ENCODE measurements around the gene KLF15.

KLF15 gene

DNA sequence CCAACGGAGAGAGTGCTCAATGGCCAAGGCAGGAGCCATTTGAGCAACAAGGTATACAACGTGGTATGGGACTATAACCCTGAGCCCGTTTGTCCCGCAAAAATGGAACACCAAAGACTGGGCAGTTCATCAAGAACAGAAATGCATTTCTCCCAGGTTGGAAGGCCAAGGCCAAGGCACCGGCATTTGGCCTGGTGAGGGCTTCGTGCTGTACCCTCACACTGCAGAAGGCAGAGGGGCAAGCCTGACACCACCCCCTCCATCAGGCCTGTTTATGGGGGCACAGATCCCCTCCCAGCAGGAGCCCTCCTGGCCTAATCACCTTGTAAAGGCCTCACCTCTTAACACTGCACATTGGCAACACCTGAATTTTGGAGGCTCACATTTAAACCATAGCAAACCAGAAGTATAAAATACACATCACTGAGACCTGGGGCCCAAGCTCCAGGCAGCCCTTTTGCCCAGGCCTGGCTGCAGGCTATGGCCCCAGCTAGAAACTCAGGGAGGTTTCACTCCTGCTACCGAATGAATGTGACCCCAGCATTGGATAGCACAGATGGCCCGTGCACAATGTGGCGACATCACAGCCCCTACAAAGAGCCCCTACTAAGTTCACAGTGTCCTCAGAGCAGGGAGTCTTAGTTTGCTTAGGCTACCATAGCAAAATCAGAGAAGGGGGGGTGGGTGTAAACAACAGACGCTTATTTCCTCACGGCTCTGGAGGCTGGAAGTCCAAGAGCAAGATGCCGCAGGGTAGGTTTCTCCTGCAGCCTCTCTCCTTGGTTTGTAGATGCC lies 47.1 kb downstream of the KLF15 start:
- TF ChIP-seq GATA1 (IDR thresholded peaks at IDR 0.05; ENCODE audit: low read depth, low read length) (no peak), POLR2A (IDR thresholded peaks at IDR 0.05; ENCODE audit: low read length) (no peak)
- DNase-seq, result no peak

DNA sequence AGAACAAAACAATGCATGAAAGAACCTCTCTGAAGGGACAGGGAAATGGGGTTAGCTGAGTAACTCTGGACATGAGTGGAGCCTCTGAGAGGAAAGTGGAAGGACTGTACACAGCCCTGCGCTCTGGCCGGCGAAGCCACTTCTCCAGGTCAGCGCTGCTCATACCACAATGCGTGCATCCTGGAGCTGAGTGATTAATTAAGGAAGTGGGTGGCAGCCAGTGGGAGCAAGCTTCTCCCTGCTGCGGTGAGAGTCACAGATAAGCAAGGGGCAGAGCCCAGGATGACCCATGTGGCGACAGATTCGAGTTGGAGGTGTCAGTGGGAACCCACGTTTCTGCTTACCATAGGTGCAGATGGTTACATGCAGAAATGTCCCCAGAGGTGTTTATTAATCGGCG lies 48.0 kb downstream of the KLF15 start:
- TF ChIP-seq POLR2A (IDR thresholded peaks at IDR 0.05; ENCODE audit: low read length) (no peak), GATA1 (IDR thresholded peaks at IDR 0.05; ENCODE audit: low read depth, low read length) (no peak)

GRCh38 chr3:126308394-126309125 lies 48.6 kb downstream of the KLF15 start:
- TF ChIP-seq GATA1 (IDR thresholded peaks at IDR 0.05; ENCODE audit: low read depth, low read length), result no peak
- TF ChIP-seq POLR2A (IDR thresholded peaks at IDR 0.05; ENCODE audit: low read length), result no peak
- DNase-seq, result no peak

More for the DNA sequence above, 48.0 kb downstream of the KLF15 start:
- no peak for DNase-seq

- DNase-seq, result no peak
- TF ChIP-seq POLR2A (IDR thresholded peaks at IDR 0.05; ENCODE audit: low read length) (no peak), GATA1 (IDR thresholded peaks at IDR 0.05; ENCODE audit: low read depth, low read length) (no peak)
These were observed 49.4 kb downstream of the KLF15 start for GRCh38 chr3:126307591-126308393.

- no peak for DNase-seq
These were observed 50.2 kb downstream of the KLF15 start for GRCh38 chr3:126306888-126307482.

GRCh38 chr3:126306397-126306796 lies 50.8 kb downstream of the KLF15 start:
- no peak for DNase-seq
- TF ChIP-seq POLR2A (IDR thresholded peaks at IDR 0.05; ENCODE audit: low read length), result no peak

More at GRCh38 chr3:126306888-126307482, 50.2 kb downstream of the KLF15 start:
- no peak for TF ChIP-seq POLR2A (IDR thresholded peaks at IDR 0.05; ENCODE audit: low read length)
- TF ChIP-seq GATA1 (IDR thresholded peaks at IDR 0.05; ENCODE audit: low read depth, low read length), result no peak

DNA sequence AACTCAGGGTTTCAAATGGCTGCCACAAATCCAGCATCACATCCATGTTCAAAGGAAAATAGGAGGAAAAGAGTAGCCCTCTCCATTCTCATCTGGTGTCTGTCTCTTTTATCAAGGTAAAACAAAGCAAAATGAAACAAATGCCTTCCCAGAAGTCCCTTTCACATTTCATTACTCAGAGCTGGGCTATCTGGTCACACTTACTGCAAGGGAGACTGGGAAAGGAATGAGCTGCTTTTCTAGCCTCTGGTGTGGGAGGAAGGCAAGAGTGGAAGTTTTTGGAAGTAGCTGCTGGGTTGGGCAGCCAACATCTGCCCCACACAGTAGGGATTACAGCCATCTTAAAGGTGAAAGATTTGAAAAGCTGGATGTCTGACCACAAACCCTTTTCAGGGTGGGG lies 51.8 kb downstream of the KLF15 start:
- TF ChIP-seq POLR2A (IDR thresholded peaks at IDR 0.05; ENCODE audit: low read length) (no peak), GATA1 (IDR thresholded peaks at IDR 0.05; ENCODE audit: low read depth, low read length) (no peak)
- no peak for DNase-seq

GRCh38 chr3:126304704-126305103 lies 52.5 kb downstream of the KLF15 start:
- no peak for TF ChIP-seq POLR2A (IDR thresholded peaks at IDR 0.05; ENCODE audit: low read length)
- no peak for TF ChIP-seq GATA1 (IDR thresholded peaks at IDR 0.05; ENCODE audit: low read depth, low read length)
- no peak for DNase-seq

- TF ChIP-seq POLR2A (IDR thresholded peaks at IDR 0.05; ENCODE audit: low read length) (no peak), GATA1 (IDR thresholded peaks at IDR 0.05; ENCODE audit: low read depth, low read length) (no peak)
- DNase-seq, result no peak
These were observed 52.9 kb downstream of the KLF15 start for GRCh38 chr3:126304291-126304690.

GRCh38 chr3:126303272-126303671 lies 53.9 kb downstream of the KLF15 start:
- no peak for DNase-seq
- no peak for TF ChIP-seq POLR2A (IDR thresholded peaks at IDR 0.05; ENCODE audit: low read length)

GRCh38 chr3:126300761-126301481 lies 56.3 kb downstream of the KLF15 start:
- DNase-seq, result no peak
- TF ChIP-seq POLR2A (IDR thresholded peaks at IDR 0.05; ENCODE audit: low read length), result no peak
- no peak for TF ChIP-seq GATA1 (IDR thresholded peaks at IDR 0.05; ENCODE audit: low read depth, low read length)

DNA sequence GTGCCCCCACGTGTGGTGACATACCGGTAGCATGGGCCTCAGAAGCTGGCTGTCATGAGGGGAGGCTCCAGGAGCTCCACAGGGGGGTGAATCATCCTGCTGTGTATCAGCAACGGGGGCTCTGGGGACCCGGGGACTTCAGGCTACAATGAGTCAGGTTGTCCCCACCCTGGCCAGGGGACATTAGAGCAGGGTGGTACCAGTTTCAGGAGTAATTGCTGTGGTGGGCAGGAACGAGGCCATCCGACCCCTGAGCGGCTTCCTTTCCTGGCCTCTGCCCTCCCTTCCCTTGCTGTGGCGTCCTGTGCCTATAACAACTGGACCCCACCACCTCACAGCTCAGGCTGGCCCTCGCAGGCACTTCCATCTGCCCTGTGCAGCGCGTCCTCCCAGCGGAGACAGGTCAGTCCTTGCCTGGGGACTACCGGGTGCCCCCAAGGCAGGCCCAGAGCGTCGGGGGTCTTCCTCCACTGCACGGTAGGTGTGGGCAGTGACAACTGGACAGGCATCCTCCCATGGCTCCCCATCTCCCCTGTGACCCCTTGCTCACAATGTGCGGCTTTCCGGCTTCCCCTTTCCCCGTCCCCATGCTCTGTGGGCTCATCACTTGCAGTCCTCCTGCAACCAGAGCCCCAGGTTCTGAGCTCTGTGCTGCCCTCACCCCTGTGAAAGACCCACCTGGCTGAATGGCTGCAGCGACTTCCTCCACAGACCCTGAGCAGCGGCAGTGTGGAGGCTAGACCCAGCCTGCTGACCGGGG lies 57.0 kb downstream of the KLF15 start:
- TF ChIP-seq GATA1 (IDR thresholded peaks at IDR 0.05; ENCODE audit: low read depth, low read length), result no peak
- TF ChIP-seq POLR2A (IDR thresholded peaks at IDR 0.05; ENCODE audit: low read length), result no peak

More for the DNA sequence above, 57.0 kb downstream of the KLF15 start:
- no peak for DNase-seq
